GM12892 (cell line): ENCODE results near the gene ORMDL2.

Experiments
- POLR2A ChIP-seq: IDR thresholded peaks from 2 replicates; pipeline ENCODE4 v1.6.1; 2011; ENCODE audit warnings: low read depth, low read length, control low read depth
- POLR2AphosphoS5 ChIP-seq: IDR thresholded peaks from 2 replicates; pipeline ENCODE4 v1.6.1; 2011; ENCODE audit warnings: low read depth, low read length, control low read depth
- TAF1 ChIP-seq: IDR thresholded peaks from 2 replicates; pipeline ENCODE4 v1.6.1; 2011; ENCODE audit warnings: low read depth, mild to moderate bottlenecking, control low read depth, low read length, borderline replicate concordance

GRCh38 chr12:55862286-55862685, 44.4 kb downstream of the ORMDL2 start:
- TF ChIP-seq POLR2A (no peak), POLR2AphosphoS5 (no peak), TAF1 (no peak)
